Peyer's patch (tissue), 4 donors: Measurements from ENCODE around the gene IGFBP1. TPM values are rescaled to one million over a fixed set of nuclear protein-coding genes. Genes with fewer than 3 reads are reported as not detected.
"Not testable (repeated sequence)": the region's sequence is repeated elsewhere in the genome, so short reads cannot be mapped to it uniquely, and the experiment has no call there.

ENCODE experiments used
- DNase-seq, 3 donors: peaks; one replicate each; pipeline ENCODE4 v3.0.0-alpha.2; 2017 to 2019
- H3K27ac ChIP-seq, 4 donors: fragments of 200-600 bp; sonication (generic); one replicate each; pipeline ENCODE4 v1.5.1; 2016 to 2019
- H3K27me3 ChIP-seq, 2 donors: fragments of 200-600 bp; sonication (generic); one replicate each; pipeline ENCODE4 v1.5.1; 2019
- H3K36me3 ChIP-seq, 3 donors: fragments of 200-600 bp; sonication (generic); one replicate each; pipeline ENCODE4 v1.5.1; 2016 to 2019
- H3K4me1 ChIP-seq, 4 donors: fragments of 200-600 bp; sonication (generic); one replicate each; pipeline ENCODE4 v1.5.1; 2016 to 2019
- H3K4me3 ChIP-seq, 4 donors: fragments of 200-600 bp; sonication (generic); 1 replicate in 3 of 4; 2 replicates in 1 of 4; pipeline ENCODE4 v1.5.1; 2016 to 2019; ENCODE audit warnings: mild to moderate bottlenecking in 1 of 4
- H3K9me3 ChIP-seq, 4 donors: fragments of 200-600 bp; sonication (generic); one replicate each; pipeline ENCODE4 v1.5.1; 2016 to 2019; ENCODE audit warnings: mild to moderate bottlenecking in 1 of 4
- CTCF ChIP-seq, 6 experiments: fragments of 450-650 bp in 4 of 6; fragments of 200-600 bp in 2 of 6; sonication (generic) in 1 of 6; IDR thresholded peaks; one replicate each; pipeline ENCODE4 v1.5.1; 2017 to 2019; ENCODE audit warnings: antibody characterized with exemption in 6 of 6, mild to moderate bottlenecking in 3 of 6, moderate library complexity in 1 of 6
- POLR2A ChIP-seq, 2 donors: fragments of 450-650 bp; IDR thresholded peaks; one replicate each; pipeline ENCODE4 v1.5.1; 2017; ENCODE audit warnings: antibody characterized with exemption in 2 of 2, mild to moderate bottlenecking in 2 of 2, moderate library complexity in 2 of 2
- small RNA-seq, 2 donors: library from RNA; depleted of rRNA; stranded (forward); fragments of <200 nt; gene quantifications; one replicate each; pipeline ENCODE3, GENCODE V24; 2016
- total RNA-seq, 4 donors: library from RNA; depleted of rRNA; stranded (reverse); fragments of >200 nt; gene quantifications; one replicate each; pipeline ENCODE4 v1.1.0, GENCODE V29; 2016

Gene IGFBP1
- total RNA-seq, 4 donors from 2014 or later: not detected

- Histone ChIP-seq H3K36me3 (no peaks in the 10 kb centered on the region), H3K27me3 (no peaks in the 10 kb centered on the region), H3K4me1 (no peaks in the 10 kb centered on the region), H3K27ac (no peak overlapping the region), H3K9me3 (no peaks in the 10 kb centered on the region), H3K4me3 (no peak overlapping the region)
- no peak for DNase-seq
- TF ChIP-seq POLR2A (IDR thresholded peaks at IDR 0.05): no peak
- no peak for TF ChIP-seq CTCF (IDR thresholded peaks at IDR 0.05)
Observed at GRCh38 chr7:45939574-45939973, 51.3 kb downstream of the IGFBP1 start.

DNA sequence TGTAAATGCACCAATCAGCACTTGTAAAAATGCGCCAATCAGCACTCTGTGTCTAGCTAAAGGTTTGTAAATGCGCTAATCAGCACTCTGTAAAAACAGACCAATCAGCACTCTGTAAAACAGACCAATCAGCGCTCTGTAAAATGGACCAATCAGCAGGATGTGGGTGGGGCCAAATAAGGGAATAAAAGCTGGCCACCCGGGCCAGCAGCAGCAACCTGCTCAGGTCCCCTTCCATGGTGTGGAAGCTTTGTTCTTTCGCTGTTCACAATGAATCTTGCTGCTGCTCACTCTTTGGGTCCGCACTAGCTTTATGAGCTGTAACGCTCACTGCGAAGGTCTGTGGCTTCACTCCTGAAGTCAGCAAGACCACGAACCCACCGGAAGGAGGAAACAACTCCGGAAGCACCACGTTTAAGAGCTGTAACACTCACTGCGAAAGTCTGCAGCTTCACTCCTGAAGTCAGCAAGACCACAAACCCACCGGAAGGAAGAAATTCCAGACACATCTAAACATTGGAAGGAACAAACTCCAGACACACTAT is 52.0 kb downstream of the IGFBP1 start:
- H3K4me1 ChIP-seq, H3K9me3 ChIP-seq, H3K27ac ChIP-seq, H3K27me3 ChIP-seq, H3K36me3 ChIP-seq: not testable (repeated sequence)
- DNase-seq: peak in 1 of 3 donors; percentile 72
- peak overlapping the region in 2 of 4 donors; percentile 2 to 20 for H3K4me3 ChIP-seq

GRCh38 chr7:45940939-45941338 is 52.7 kb downstream of the IGFBP1 start:
- Histone ChIP-seq H3K4me1 (no peaks in the 10 kb centered on the region), H3K27ac (no peak overlapping the region), H3K9me3 (no peaks in the 10 kb centered on the region), H3K27me3 (no peaks in the 10 kb centered on the region), H3K36me3 (no peaks in the 10 kb centered on the region), H3K4me3 (peak overlapping the region in 2 of 4 donors; percentile 2 to 20)
- DNase-seq: no peak
- TF ChIP-seq POLR2A (IDR thresholded peaks at IDR 0.05): no peak
- no peak for TF ChIP-seq CTCF (IDR thresholded peaks at IDR 0.05)

Small RNA genes within 50 kb of the gene (small RNA-seq; reads per million reads assigned to genes)
- 0 reads per million in 2 donors for gene RNU6-326P

Other genes starting within 250 kb of the IGFBP1 start
- not detected for gene CCDC201, start 15.4 kb upstream of the IGFBP1 start, total RNA-seq
- gene IGFBP3, start 32.8 kb downstream of the IGFBP1 start, total RNA-seq: 10 to 100 TPM; 14.4 to 82.2 (median 35.1) TPM